ENCODE data around the gene SEC14L5.

SEC14L5 gene

DNA sequence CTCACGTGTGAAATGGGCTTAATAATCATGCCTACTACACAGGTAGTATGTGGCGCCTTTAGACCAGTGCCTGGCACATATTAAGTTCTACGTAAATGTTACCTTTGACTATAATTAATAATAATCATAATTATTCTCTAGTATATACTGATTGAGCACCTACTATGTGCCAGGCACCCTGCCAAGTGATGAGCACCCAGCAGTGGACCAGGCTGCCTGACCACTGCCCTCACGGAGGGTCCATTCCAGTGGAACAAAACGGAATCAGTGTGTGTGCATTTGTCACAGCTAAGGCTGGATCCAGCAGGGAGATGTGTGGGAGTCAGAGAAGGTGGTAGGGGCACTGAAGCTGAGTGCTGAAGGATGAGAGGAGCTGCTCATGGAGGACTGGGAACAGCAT, 30.5 kb downstream of the SEC14L5 start:
- Histone ChIP-seq H3K4me1 (ENCODE audit: control insufficient read depth, low read length) (no peaks in the 10 kb centered on the region; the same call in 1 of the 2 replicates), H3K9me2 (replicated peaks; ENCODE audit: control insufficient read depth, low read length) (no peaks in the 10 kb centered on the region), H3K36me3 (ENCODE audit: control insufficient read depth, low read length) (no peaks in the 10 kb centered on the region), H3K27me3 (ENCODE audit: control insufficient read depth, low read length) (0 out of 2 replicates have a peak, but pooled peaks cover 2% of the 10 kb centered on the region), H3F3A (ENCODE audit: control insufficient read depth, insufficient read depth) (no peaks in the 10 kb centered on the region), H3K79me2 (ENCODE audit: control insufficient read depth, low read length) (no peaks in the 10 kb centered on the region), H3K4me2 (ENCODE audit: low read length) (no peak overlapping the region), H4K20me1 (ENCODE audit: control insufficient read depth, insufficient read depth, low read depth, low read length) (no peaks in the 10 kb centered on the region), H3K4me3 (ENCODE audit: low read length) (no peak overlapping the region), H3K9me3 (ENCODE audit: control insufficient read depth, insufficient read depth, low read length) (no peaks in the 10 kb centered on the region), H3K27ac (ENCODE audit: low read depth, low read length) (no peak overlapping the region)
- no peak for TF ChIP-seq EZH2phosphoT487 (IDR thresholded peaks at IDR 0.05; ENCODE audit: borderline replicate concordance, low read length)
- TF ChIP-seq, protein P1, sequence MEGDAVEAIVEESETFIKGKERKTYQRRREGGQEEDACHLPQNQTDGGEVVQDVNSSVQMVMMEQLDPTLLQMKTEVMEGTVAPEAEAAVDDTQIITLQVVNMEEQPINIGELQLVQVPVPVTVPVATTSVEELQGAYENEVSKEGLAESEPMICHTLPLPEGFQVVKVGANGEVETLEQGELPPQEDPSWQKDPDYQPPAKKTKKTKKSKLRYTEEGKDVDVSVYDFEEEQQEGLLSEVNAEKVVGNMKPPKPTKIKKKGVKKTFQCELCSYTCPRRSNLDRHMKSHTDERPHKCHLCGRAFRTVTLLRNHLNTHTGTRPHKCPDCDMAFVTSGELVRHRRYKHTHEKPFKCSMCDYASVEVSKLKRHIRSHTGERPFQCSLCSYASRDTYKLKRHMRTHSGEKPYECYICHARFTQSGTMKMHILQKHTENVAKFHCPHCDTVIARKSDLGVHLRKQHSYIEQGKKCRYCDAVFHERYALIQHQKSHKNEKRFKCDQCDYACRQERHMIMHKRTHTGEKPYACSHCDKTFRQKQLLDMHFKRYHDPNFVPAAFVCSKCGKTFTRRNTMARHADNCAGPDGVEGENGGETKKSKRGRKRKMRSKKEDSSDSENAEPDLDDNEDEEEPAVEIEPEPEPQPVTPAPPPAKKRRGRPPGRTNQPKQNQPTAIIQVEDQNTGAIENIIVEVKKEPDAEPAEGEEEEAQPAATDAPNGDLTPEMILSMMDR (IDR thresholded peaks at IDR 0.05; ENCODE audit: low read depth, low read length, poor library complexity, severe bottlenecking), result no peak

DNA sequence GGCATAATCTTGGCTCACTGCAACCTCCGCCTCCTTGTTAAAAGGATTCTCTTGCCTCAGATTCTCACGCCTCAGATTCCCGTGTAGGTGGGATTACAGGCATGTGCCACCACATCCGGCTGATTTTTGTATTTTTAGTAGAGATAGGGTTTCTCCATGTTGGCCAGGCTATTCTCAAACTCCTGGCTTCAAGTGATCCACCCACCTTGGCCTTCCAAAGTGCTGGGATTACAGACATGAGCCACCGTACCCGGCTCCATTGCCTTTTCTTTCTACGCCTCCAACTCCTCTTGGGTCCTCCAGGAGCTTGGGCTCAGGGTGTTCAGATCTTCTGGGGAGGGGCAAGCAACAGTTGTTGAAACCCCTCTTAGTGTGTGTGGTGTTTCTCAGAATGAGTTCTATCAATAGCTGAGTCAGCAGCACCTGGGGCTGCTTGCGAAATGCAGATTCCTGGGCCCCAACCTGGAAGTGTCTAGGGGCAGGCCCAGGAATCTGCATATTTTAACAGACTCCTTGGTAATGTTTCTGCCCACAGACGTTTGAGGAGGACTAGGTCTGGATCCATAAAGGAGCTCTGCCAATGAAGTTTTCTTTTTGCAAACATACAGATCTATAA, 31.4 kb downstream of the SEC14L5 start:
- no peaks in the 10 kb centered on the region for H4K20me1 ChIP-seq (ENCODE audit: control insufficient read depth, insufficient read depth, low read depth, low read length)
- no peak for TF ChIP-seq EZH2phosphoT487 (IDR thresholded peaks at IDR 0.05; ENCODE audit: borderline replicate concordance, low read length)
- TF ChIP-seq, protein P1 (IDR thresholded peaks at IDR 0.05; ENCODE audit: low read depth, low read length, poor library complexity, severe bottlenecking), result no peak
- H3K27ac ChIP-seq (ENCODE audit: low read depth, low read length), result no peak overlapping the region
- H3K4me3 ChIP-seq (ENCODE audit: low read length), result no peak overlapping the region
- H3K9me2 ChIP-seq (replicated peaks; ENCODE audit: control insufficient read depth, low read length), result no peaks in the 10 kb centered on the region
- 0 out of 2 replicates have a peak, but pooled peaks cover 2% of the 10 kb centered on the region for H3K27me3 ChIP-seq (ENCODE audit: control insufficient read depth, low read length)
- no peaks in the 10 kb centered on the region for H3K79me2 ChIP-seq (ENCODE audit: control insufficient read depth, low read length)
- no peaks in the 10 kb centered on the region for H3F3A ChIP-seq (ENCODE audit: control insufficient read depth, insufficient read depth)
- H3K36me3 ChIP-seq (ENCODE audit: control insufficient read depth, low read length), result no peaks in the 10 kb centered on the region
- H3K4me1 ChIP-seq (ENCODE audit: control insufficient read depth, low read length), result no peaks in the 10 kb centered on the region; the same call in 1 of the 2 replicates
- H3K9me3 ChIP-seq (ENCODE audit: control insufficient read depth, insufficient read depth, low read length), result no peaks in the 10 kb centered on the region
- H3K4me2 ChIP-seq (ENCODE audit: low read length), result no peak overlapping the region

DNA sequence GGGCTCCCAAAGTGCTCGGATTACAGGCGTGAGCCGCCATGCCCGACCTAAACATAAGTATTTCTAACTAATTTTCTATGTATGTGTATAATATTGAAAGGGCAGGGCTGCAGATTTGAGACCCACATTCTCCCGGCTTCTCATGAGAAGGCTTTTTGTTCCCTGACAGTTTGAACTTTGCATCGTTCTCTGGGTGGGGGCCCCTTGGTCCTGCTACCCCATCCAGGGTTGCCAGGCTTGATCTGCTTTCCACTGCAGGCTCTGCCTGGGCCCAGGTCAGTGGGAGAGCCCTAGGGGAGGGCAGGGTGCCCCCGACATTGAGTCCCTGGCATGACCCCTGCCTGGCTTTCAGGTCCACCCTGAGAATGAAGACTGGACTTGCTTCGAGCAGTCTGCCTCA, 32.3 kb downstream of the SEC14L5 start:
- H3F3A ChIP-seq (ENCODE audit: control insufficient read depth, insufficient read depth), result no peaks in the 10 kb centered on the region
- H3K27ac ChIP-seq (ENCODE audit: low read depth, low read length), result no peak overlapping the region
- no peak overlapping the region for H3K4me2 ChIP-seq (ENCODE audit: low read length)
- H3K4me3 ChIP-seq (ENCODE audit: low read length), result no peak overlapping the region
- no peaks in the 10 kb centered on the region for H3K79me2 ChIP-seq (ENCODE audit: control insufficient read depth, low read length)
- TF ChIP-seq, protein P1 (IDR thresholded peaks at IDR 0.05; ENCODE audit: low read depth, low read length, poor library complexity, severe bottlenecking), result no peak
- TF ChIP-seq EZH2phosphoT487 (IDR thresholded peaks at IDR 0.05; ENCODE audit: borderline replicate concordance, low read length), result no peak
- H3K9me3 ChIP-seq (ENCODE audit: control insufficient read depth, insufficient read depth, low read length), result no peaks in the 10 kb centered on the region
- no peaks in the 10 kb centered on the region for H3K36me3 ChIP-seq (ENCODE audit: control insufficient read depth, low read length)
- H3K9me2 ChIP-seq (replicated peaks; ENCODE audit: control insufficient read depth, low read length), result no peaks in the 10 kb centered on the region
- H3K27me3 ChIP-seq (ENCODE audit: control insufficient read depth, low read length), result 0 out of 2 replicates have a peak, but pooled peaks cover 2% of the 10 kb centered on the region
- H3K4me1 ChIP-seq (ENCODE audit: control insufficient read depth, low read length), result no peaks in the 10 kb centered on the region
- H4K20me1 ChIP-seq (ENCODE audit: control insufficient read depth, insufficient read depth, low read depth, low read length), result no peaks in the 10 kb centered on the region

Measured in DOHH2 (cell line).